ENCODE measurements around the gene SEMA6A. TPM values are rescaled to one million over a fixed set of nuclear protein-coding genes. Genes with fewer than 3 reads are reported as not detected.

SEMA6A gene
- total RNA-seq, 1 donor from 2014 or later: 89.9 TPM

DNA sequence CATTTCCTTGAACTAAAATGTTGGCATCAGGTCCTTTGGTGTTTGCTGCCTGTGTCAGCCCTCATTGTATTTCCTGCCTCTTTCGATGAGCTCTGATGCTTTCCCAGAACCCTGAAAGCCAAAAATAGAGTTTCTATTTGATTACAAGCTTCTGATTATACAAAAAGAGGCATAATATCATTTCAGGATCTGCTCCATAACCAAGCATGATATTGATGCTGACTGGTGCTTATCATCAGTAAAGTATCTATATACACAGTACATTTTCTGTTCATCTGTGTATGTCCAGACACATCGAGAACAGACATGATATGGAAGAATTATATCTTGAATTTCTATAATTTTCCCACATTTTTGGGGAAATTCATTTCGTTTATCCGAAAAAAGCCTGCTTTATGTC lies 58.6 kb downstream of the SEMA6A start:
- H3K27me3 Mint-ChIP-seq: no peaks in the 10 kb centered on the region
- peaks cover 5% of the 10 kb centered on the region for H3K36me3 Mint-ChIP-seq (ENCODE audit: insufficient read depth)
- H3K4me3 Mint-ChIP-seq (ENCODE audit: low read depth): no peak overlapping the region
- H3K9me3 Mint-ChIP-seq (ENCODE audit: low read depth): no peaks in the 10 kb centered on the region
- TF ChIP-seq, protein P1, sequence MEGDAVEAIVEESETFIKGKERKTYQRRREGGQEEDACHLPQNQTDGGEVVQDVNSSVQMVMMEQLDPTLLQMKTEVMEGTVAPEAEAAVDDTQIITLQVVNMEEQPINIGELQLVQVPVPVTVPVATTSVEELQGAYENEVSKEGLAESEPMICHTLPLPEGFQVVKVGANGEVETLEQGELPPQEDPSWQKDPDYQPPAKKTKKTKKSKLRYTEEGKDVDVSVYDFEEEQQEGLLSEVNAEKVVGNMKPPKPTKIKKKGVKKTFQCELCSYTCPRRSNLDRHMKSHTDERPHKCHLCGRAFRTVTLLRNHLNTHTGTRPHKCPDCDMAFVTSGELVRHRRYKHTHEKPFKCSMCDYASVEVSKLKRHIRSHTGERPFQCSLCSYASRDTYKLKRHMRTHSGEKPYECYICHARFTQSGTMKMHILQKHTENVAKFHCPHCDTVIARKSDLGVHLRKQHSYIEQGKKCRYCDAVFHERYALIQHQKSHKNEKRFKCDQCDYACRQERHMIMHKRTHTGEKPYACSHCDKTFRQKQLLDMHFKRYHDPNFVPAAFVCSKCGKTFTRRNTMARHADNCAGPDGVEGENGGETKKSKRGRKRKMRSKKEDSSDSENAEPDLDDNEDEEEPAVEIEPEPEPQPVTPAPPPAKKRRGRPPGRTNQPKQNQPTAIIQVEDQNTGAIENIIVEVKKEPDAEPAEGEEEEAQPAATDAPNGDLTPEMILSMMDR (IDR thresholded peaks at IDR 0.05; ENCODE audit: unreplicated experiment): no peak
- no peak for DNase-seq (ENCODE audit: low spot score, unreplicated experiment)
- peak overlapping the region; percentile 10 for H3K27ac Mint-ChIP-seq
- peaks cover 43% of the 10 kb centered on the region for H3K4me1 Mint-ChIP-seq (ENCODE audit: low read depth)

DNA sequence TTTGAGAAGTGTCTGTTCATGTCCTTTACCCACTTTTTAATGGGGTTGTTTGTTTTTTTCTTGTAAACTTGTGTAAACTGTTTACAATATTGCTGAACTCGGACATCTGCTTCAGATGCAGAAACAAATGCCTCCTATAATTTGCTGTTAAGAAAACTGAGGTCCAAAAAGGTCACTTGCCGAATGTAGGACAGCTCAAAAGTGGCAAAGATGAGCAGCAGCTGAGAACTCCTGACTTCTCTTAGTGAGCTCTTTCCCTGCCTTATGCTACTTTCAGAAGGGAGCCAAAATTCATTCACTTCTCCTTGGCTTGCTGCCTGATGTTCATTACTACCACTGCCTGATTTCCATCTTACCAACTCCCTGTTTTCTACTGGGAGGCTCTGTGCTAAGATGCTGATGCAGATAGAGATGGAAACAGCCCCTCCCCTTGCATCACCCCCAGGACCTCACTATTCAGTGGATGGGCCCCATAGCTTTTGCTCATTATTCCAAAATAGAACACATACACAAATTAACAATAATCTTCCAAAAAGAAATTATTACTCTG lies 60.1 kb downstream of the SEMA6A start:
- no peak overlapping the region for H3K27ac Mint-ChIP-seq
- H3K36me3 Mint-ChIP-seq (ENCODE audit: insufficient read depth): peaks cover 1% of the 10 kb centered on the region
- no peak for DNase-seq (ENCODE audit: low spot score, unreplicated experiment)
- no peak overlapping the region for H3K4me3 Mint-ChIP-seq (ENCODE audit: low read depth)
- H3K9me3 Mint-ChIP-seq (ENCODE audit: low read depth): no peaks in the 10 kb centered on the region
- H3K4me1 Mint-ChIP-seq (ENCODE audit: low read depth): peaks cover 50% of the 10 kb centered on the region
- no peaks in the 10 kb centered on the region for H3K27me3 Mint-ChIP-seq
- TF ChIP-seq, protein P1 (IDR thresholded peaks at IDR 0.05; ENCODE audit: unreplicated experiment): no peak

DNA sequence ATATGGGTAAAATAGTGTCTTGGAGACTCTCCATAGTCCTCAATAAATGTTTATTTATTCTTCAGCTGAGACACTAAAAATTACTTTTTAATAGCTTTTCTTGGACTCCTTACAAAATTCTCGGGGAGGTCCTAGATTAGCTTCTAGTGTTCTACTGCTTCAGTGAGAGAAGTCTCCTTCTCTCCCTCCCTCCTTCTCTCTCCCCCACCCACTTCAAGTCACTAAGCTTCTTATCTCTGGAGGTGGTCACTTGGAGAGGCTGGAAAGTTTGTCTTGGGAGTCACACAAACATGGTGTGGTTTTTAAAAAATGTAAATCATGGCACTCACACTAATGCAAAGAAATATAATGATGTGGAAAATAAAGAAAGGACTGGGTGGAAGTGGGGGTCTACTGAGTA lies 64.1 kb downstream of the SEMA6A start:
- no peaks in the 10 kb centered on the region for H3K27me3 Mint-ChIP-seq
- TF ChIP-seq, protein P1 (IDR thresholded peaks at IDR 0.05; ENCODE audit: unreplicated experiment): no peak
- no peak for DNase-seq (ENCODE audit: low spot score, unreplicated experiment)
- H3K36me3 Mint-ChIP-seq (ENCODE audit: insufficient read depth): peaks cover 1% of the 10 kb centered on the region
- no peak overlapping the region for H3K4me3 Mint-ChIP-seq (ENCODE audit: low read depth)
- H3K9me3 Mint-ChIP-seq (ENCODE audit: low read depth): no peaks in the 10 kb centered on the region
- H3K27ac Mint-ChIP-seq: no peak overlapping the region
- peaks cover 29% of the 10 kb centered on the region for H3K4me1 Mint-ChIP-seq (ENCODE audit: low read depth)

DNA sequence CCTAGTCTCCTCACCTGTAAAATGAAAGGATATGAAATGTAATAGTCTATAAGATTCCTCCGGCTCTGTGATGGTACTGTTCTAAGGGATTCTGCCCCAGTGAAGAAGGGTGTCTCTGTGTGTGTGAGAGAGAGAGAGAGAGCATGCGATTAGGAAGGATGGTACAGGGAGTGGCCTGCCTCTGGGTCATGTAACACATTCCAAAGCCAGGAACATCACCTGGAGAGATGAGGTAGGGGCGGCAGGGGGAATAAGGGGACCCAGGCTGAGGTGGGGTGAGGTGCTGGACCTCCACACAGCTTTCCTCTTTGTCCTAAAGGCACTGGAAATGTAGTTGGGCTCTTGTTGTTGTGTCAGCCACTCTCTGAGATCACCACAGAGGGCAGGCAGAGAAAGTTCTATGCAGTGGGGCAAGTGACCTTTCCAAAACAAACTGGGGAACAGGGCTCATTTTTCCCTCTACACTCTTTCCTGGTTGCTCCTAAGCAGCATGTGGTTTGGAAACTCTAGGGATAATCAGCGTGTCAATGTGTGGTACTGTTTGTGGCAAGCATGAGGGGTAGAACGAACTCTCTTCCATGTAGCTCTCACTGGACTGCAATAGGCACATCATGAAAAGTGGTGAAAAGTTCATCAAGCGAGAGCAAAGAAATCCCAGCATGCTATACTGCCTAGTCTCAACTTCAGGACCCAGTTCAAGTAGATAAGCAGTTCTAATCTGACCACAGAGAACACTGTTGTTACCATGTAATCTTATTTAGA lies 65.0 kb downstream of the SEMA6A start:
- no peak for DNase-seq (ENCODE audit: low spot score, unreplicated experiment)
- no peak overlapping the region for H3K4me3 Mint-ChIP-seq (ENCODE audit: low read depth)
- TF ChIP-seq, protein P1 (IDR thresholded peaks at IDR 0.05; ENCODE audit: unreplicated experiment): no peak
- no peaks in the 10 kb centered on the region for H3K27me3 Mint-ChIP-seq
- H3K9me3 Mint-ChIP-seq (ENCODE audit: low read depth): no peaks in the 10 kb centered on the region
- H3K36me3 Mint-ChIP-seq (ENCODE audit: insufficient read depth): peaks cover 1% of the 10 kb centered on the region
- peak overlapping the region; percentile 6 for H3K27ac Mint-ChIP-seq
- H3K4me1 Mint-ChIP-seq (ENCODE audit: low read depth): peaks cover 26% of the 10 kb centered on the region

DNA sequence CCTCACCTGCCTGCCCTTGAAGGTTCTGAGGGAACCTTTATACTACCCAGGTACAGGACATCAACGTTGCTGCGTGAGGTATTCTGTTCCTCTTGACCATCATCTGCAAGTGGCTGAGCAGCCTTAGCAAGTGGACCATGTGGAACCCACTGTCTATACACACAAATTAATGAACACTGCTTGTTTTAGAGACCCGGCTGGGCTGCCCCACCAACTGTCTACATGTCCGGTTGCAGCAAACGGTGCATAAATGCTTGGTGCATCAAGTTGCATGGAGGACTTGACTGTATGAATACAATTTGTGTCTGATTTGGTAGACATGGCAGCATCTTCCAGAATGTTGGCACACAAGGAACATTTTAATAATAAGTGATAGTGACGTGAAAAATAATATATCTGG lies 65.8 kb downstream of the SEMA6A start:
- Mint-ChIP-seq H3K27me3 (no peaks in the 10 kb centered on the region), H3K4me3 (ENCODE audit: low read depth) (no peak overlapping the region), H3K36me3 (ENCODE audit: insufficient read depth) (peaks cover 3% of the 10 kb centered on the region), H3K27ac (no peak overlapping the region), H3K4me1 (ENCODE audit: low read depth) (peaks cover 25% of the 10 kb centered on the region), H3K9me3 (ENCODE audit: low read depth) (no peaks in the 10 kb centered on the region)
- DNase-seq (ENCODE audit: low spot score, unreplicated experiment): no peak
- TF ChIP-seq, protein P1 (IDR thresholded peaks at IDR 0.05; ENCODE audit: unreplicated experiment): no peak

Data from progenitor cell of endocrine pancreas (in vitro differentiated cells).